IMR-90 (cell line): Measurements from ENCODE around the gene TULP4. TPM values are rescaled to one million over a fixed set of nuclear protein-coding genes. Genes with fewer than 3 reads are reported as not detected.

Experiments used
- ATAC-seq: fragments of 200-7000 bp; cut with Tn5 transposase; 2 replicates; pipeline ENCODE4 v1.9.1; 2020; ENCODE audit warnings: low read depth, mild to moderate bottlenecking, moderate library complexity
- BruUV-seq: library from RNA; stranded (reverse); fragments of 400-500 nt; replicated peaks from 2 replicates; lab custom pipeline; 2021; lab: Mats Ljungman, UMichigan
- CTCF ChIA-PET: fragments of 300-600 bp; formaldehyde crosslinking; extraction: SDS; loops from one replicate; lab custom pipeline; 2021; ENCODE audit warnings: antibody characterized with exemption; lab: Yijun Ruan, JAX
- POLR2A ChIA-PET: fragments of 300-600 bp; sonication (Branson Sonifier 250); formaldehyde crosslinking; loops from one replicate; lab custom pipeline; 2022; ENCODE audit warnings: antibody characterized with exemption; ENCODE audit not compliant: unreplicated experiment; lab: Charles Lee
- DNase-seq: peaks from one replicate; pipeline ENCODE4 v3.0.0; 2013
- H2AFZ ChIP-seq: replicated peaks from 2 replicates; pipeline ENCODE3; 2013; ENCODE audit warnings: low read length, mild to moderate bottlenecking; ENCODE audit not compliant: poor library complexity
- H2AK5ac ChIP-seq: 2 replicates; pipeline ENCODE4 v1.6.1; 2013; ENCODE audit warnings: low read depth, low read length, inconsistent platforms
- H2AK9ac ChIP-seq: replicated peaks from 2 replicates; pipeline ENCODE3; 2013; ENCODE audit warnings: mild to moderate bottlenecking, low read depth, low read length, moderate library complexity; ENCODE audit not compliant: poor library complexity
- H2BK120ac ChIP-seq: 2 replicates; pipeline ENCODE4 v1.6.1; 2013; ENCODE audit warnings: low read depth, low read length, inconsistent platforms
- H2BK15ac ChIP-seq: 3 replicates; pipeline ENCODE4 v1.6.1; 2013; ENCODE audit warnings: low read depth, low read length, inconsistent platforms
- H2BK20ac ChIP-seq: 2 replicates; pipeline ENCODE4 v1.6.1; 2013; ENCODE audit warnings: low read depth, mild to moderate bottlenecking, inconsistent platforms, low read length, moderate library complexity
- H2BK5ac ChIP-seq: 2 replicates; pipeline ENCODE4 v1.6.1; 2013; ENCODE audit warnings: mild to moderate bottlenecking, low read depth, low read length, inconsistent platforms; ENCODE audit not compliant: poor library complexity, severe bottlenecking
- H3K14ac ChIP-seq: replicated peaks from 2 replicates; pipeline ENCODE4 v1.6.1; 2013; ENCODE audit warnings: low read depth, low read length, inconsistent platforms
- H3K18ac ChIP-seq: 2 replicates; pipeline ENCODE4 v1.6.1; 2013; ENCODE audit warnings: low read depth, low read length, control low read depth
- H3K23ac ChIP-seq: 2 replicates; pipeline ENCODE4 v1.6.1; 2013; ENCODE audit warnings: low read depth, low read length, inconsistent platforms
- H3K27ac ChIP-seq: 2 replicates; pipeline ENCODE4 v1.5.1; 2013; ENCODE audit warnings: mild to moderate bottlenecking, control low read depth, low read length; ENCODE audit not compliant: insufficient read depth
- H3K27me3 ChIP-seq: 2 replicates; pipeline ENCODE4 v1.6.1; 2013; ENCODE audit warnings: low read length; ENCODE audit not compliant: control insufficient read depth, insufficient read depth
- H3K36me3 ChIP-seq: 2 replicates; pipeline ENCODE4 v1.6.1; 2013; ENCODE audit warnings: low read length, mixed read lengths; ENCODE audit not compliant: control insufficient read depth, insufficient read depth
- H3K4ac ChIP-seq: 2 replicates; pipeline ENCODE4 v1.6.1; 2013; ENCODE audit warnings: low read depth, low read length, inconsistent platforms
- H3K4me1 ChIP-seq: 2 replicates; pipeline ENCODE4 v1.6.1; 2013; ENCODE audit warnings: low read length, mixed read lengths; ENCODE audit not compliant: control insufficient read depth, insufficient read depth
- H3K4me2 ChIP-seq: 2 replicates; pipeline ENCODE4 v1.6.1; 2013; ENCODE audit warnings: low read depth, mild to moderate bottlenecking, control low read depth, low read length, moderate library complexity
- H3K4me3 ChIP-seq: 2 replicates; pipeline ENCODE4 v1.5.1; 2013; ENCODE audit warnings: low read depth, mild to moderate bottlenecking, control low read depth, low read length, moderate library complexity; ENCODE audit not compliant: insufficient read depth
- H3K56ac ChIP-seq: 2 replicates; pipeline ENCODE4 v1.6.1; 2013; ENCODE audit warnings: low read length, inconsistent platforms; ENCODE audit not compliant: insufficient read depth; ENCODE audit errors: extremely low read depth
- H3K79me1 ChIP-seq, 2 experiments: 2 replicates each; pipeline ENCODE4 v1.6.1; 2013; ENCODE audit warnings: low read length in 2 of 2, inconsistent platforms in 1 of 2, low read depth in 1 of 2
- H3K9ac ChIP-seq: 2 replicates; pipeline ENCODE4 v1.6.1; 2013; ENCODE audit warnings: low read depth, low read length, control low read depth
- H3K9me1 ChIP-seq: 2 replicates; pipeline ENCODE4 v1.6.1; 2013; ENCODE audit warnings: low read length, inconsistent platforms; ENCODE audit not compliant: insufficient read depth
- H3K9me3 ChIP-seq: 2 replicates; pipeline ENCODE4 v1.6.1; 2013; ENCODE audit warnings: low read length; ENCODE audit not compliant: control insufficient read depth, insufficient read depth
- H4K20me1 ChIP-seq: 2 replicates; pipeline ENCODE4 v1.6.1; 2013; ENCODE audit warnings: low read length, inconsistent platforms; ENCODE audit not compliant: insufficient read depth
- H4K5ac ChIP-seq: 2 replicates; pipeline ENCODE4 v1.6.1; 2013; ENCODE audit warnings: mild to moderate bottlenecking, low read depth, low read length, control low read depth
- H4K8ac ChIP-seq, 2 experiments: 2 replicates each; pipeline ENCODE4 v1.6.1; 2013; ENCODE audit warnings: low read depth in 2 of 2, low read length in 2 of 2, control low read depth in 1 of 2, inconsistent platforms in 1 of 2
- H4K91ac ChIP-seq: 2 replicates; pipeline ENCODE4 v1.6.1; 2013; ENCODE audit warnings: low read depth, low read length, inconsistent platforms; ENCODE audit not compliant: insufficient read depth
- BHLHE40 ChIP-seq: fragments of 150-350 bp; IDR thresholded peaks from 2 replicates; pipeline ENCODE4 v1.6.1; 2016; ENCODE audit warnings: mild to moderate bottlenecking, low read depth, low read length
- CEBPB ChIP-seq: IDR thresholded peaks from 2 replicates; pipeline ENCODE4 v1.6.1; 2012; ENCODE audit warnings: low read depth, low read length, improper control_type of control experiment
- CHD1 ChIP-seq: IDR thresholded peaks from 2 replicates; pipeline ENCODE4 v1.6.1; 2012; ENCODE audit warnings: low read depth, low read length, improper control_type of control experiment
- ELK1 ChIP-seq: fragments of 150-350 bp; IDR thresholded peaks from 2 replicates; pipeline ENCODE4 v1.6.1; 2016; ENCODE audit warnings: low read depth, mild to moderate bottlenecking, low read length, moderate library complexity, borderline replicate concordance
- MAZ ChIP-seq: IDR thresholded peaks from 2 replicates; pipeline ENCODE4 v1.6.1; 2012; ENCODE audit warnings: low read depth, mild to moderate bottlenecking, low read length, improper control_type of control experiment, moderate library complexity, borderline replicate concordance
- MXI1 ChIP-seq: IDR thresholded peaks from 2 replicates; pipeline ENCODE4 v1.6.1; 2012; ENCODE audit warnings: low read depth, mild to moderate bottlenecking, low read length, moderate library complexity, borderline replicate concordance
- RAD21 ChIP-seq: IDR thresholded peaks from 2 replicates; pipeline ENCODE4 v1.6.1; 2012; ENCODE audit warnings: low read length, improper control_type of control experiment
- RCOR1 ChIP-seq: IDR thresholded peaks from 2 replicates; pipeline ENCODE4 v1.6.1; 2012; ENCODE audit warnings: mild to moderate bottlenecking, low read length, improper control_type of control experiment; ENCODE audit not compliant: insufficient replicate concordance
- RFX5 ChIP-seq: IDR thresholded peaks from 2 replicates; pipeline ENCODE4 v1.8.0; 2012; ENCODE audit warnings: low read depth, mild to moderate bottlenecking, low read length, moderate library complexity
- SMC3 ChIP-seq: fragments of 150-350 bp; IDR thresholded peaks from 2 replicates; pipeline ENCODE4 v1.6.1; 2016; ENCODE audit warnings: low read depth, mild to moderate bottlenecking, antibody characterized with exemption, low read length, moderate library complexity
- WGBS, 2 experiments: methylation state at CpG; one replicate each; pipeline versions ENCODE4 v1.1.5 to v1.1.7; 2013; ENCODE audit warnings: missing lambda C conversion rate in 2 of 2; ENCODE audit not compliant: insufficient read length in 1 of 2; ENCODE audit errors: extremely low coverage in 2 of 2; 5-methylcytosine and 5-hydroxymethylcytosine counted together
- dilution Hi-C: fragments of 300-500 bp; cut with HindIII; formaldehyde crosslinking; loops from one replicate; pipeline ENCODE4 v1.14.3; 2018; ENCODE audit warnings: low sequenced_read_pairs; ENCODE audit not compliant: unreplicated experiment
- in situ Hi-C: fragments of 300-500 bp; cut with MboI; formaldehyde crosslinking; loops from 3 replicates; pipeline ENCODE4 v1.14.3; 2019; ENCODE audit warnings: low sequenced_read_pairs, inconsistent platforms, mixed read lengths
- intact Hi-C: fragments of 100-400 bp; cut with micrococcal nuclease; formaldehyde crosslinking; loops from 2 replicates; pipeline ENCODE4 v1.10.0; 2022
- polyA plus RNA-seq, 3 experiments: library from polyadenylated mRNA; depleted of rRNA; stranded (reverse); fragments of >200 nt; gene quantifications; 2 replicates each; pipeline ENCODE4 v1.2.3, GENCODE V29; 2012; ENCODE audit warnings: low replicate concordance in 1 of 3
- total RNA-seq: library from RNA; depleted of rRNA; stranded (reverse); fragments of >200 nt; gene quantifications from 2 replicates; pipeline ENCODE4 v1.2.3, GENCODE V29; 2012

Gene TULP4
- total and polyA plus RNA-seq, 2 of the 4 experiments (the other 2 are of a cell fraction), result 8.1 to 30.6 TPM

- intact Hi-C loops (no loop called here), dilution Hi-C loops (no loop called here), in situ Hi-C loops (no loop called here)
- Histone ChIP-seq H3K4me3 (no peak overlapping the region), H3K56ac (no peak overlapping the region), H4K20me1 (no peaks in the 10 kb centered on the region), H3K27me3 (no peaks in the 10 kb centered on the region), H3K27ac (no peak overlapping the region), H2AK5ac (no peak overlapping the region), H3K9ac (no peak overlapping the region), H2AK9ac (no peak overlapping the region), H3K18ac (no peak overlapping the region), H3K23ac (no peak overlapping the region), H3K9me1 (peaks cover 11% of the 10 kb centered on the region), H3K79me1 (peaks cover 0 to 8% of the 10 kb centered on the region in 2 experiments; a peak in 2 of 4 replicates), H4K5ac (no peak overlapping the region), H3K14ac (no peak overlapping the region), H3K9me3 (no peaks in the 10 kb centered on the region), H2BK5ac (no peak overlapping the region), H4K91ac (no peak overlapping the region), H3K36me3 (peaks cover 32% of the 10 kb centered on the region), H4K8ac (no peak overlapping the region), H2AFZ (no peak overlapping the region), H3K4me1 (peaks cover 8% of the 10 kb centered on the region), H2BK20ac (no peak overlapping the region), H3K4ac (no peak overlapping the region), H2BK15ac (no peak overlapping the region), H3K4me2 (no peak overlapping the region), H2BK120ac (no peak overlapping the region)
- ChIA-PET POLR2A (no interaction called here), CTCF (no interaction called here)
- WGBS, 2 experiments, result no CpG with 5 or more reads among the region's 6 CpGs
- TF ChIP-seq RAD21 (no peak), RCOR1 (no peak), CEBPB (no peak), RFX5 (no peak), MAZ (no peak), BHLHE40 (no peak), CHD1 (no peak), SMC3 (no peak), ELK1 (no peak), MXI1 (no peak)
- ATAC-seq, result no peak
- BruUV-seq, result no TSS peak
- no peak for DNase-seq
These were observed 186.1 kb downstream of the TULP4 start for GRCh38 chr6:158498362-158498761.
